WERI-Rb-1 (cell line): Measurements from ENCODE around the gene BMPR2.
"Not testable (repeated sequence)": the region's sequence is repeated elsewhere in the genome, so short reads cannot be mapped to it uniquely, and the experiment has no call there.

Source experiments
- DNase-seq: peaks from one replicate; pipeline ENCODE4 v3.0.0-alpha.2; 2020
- H3K27ac ChIP-seq: fragments of 250-450 bp; sonication (Bioruptor Pico); 2 replicates; pipeline ENCODE4 v1.5.1; 2020; ENCODE audit warnings: mild to moderate bottlenecking, moderate library complexity
- H3K27me3 ChIP-seq: fragments of 250-450 bp; sonication (Bioruptor Pico); 2 replicates; pipeline ENCODE4 v1.5.1; 2021; ENCODE audit warnings: mild to moderate bottlenecking, low read depth, moderate library complexity; ENCODE audit not compliant: insufficient read depth, severe bottlenecking
- H3K36me3 ChIP-seq: fragments of 250-450 bp; sonication (Bioruptor Pico); 2 replicates; pipeline ENCODE4 v1.5.1; 2020; ENCODE audit warnings: mild to moderate bottlenecking, moderate library complexity
- H3K4me3 ChIP-seq: 2 replicates; pipeline ENCODE4 v1.5.1; 2011; ENCODE audit warnings: low read depth, mild to moderate bottlenecking, control low read depth, low read length
- H3K9me3 ChIP-seq: fragments of 250-450 bp; sonication (Bioruptor Pico); 2 replicates; pipeline ENCODE4 v1.5.1; 2021; ENCODE audit warnings: mild to moderate bottlenecking, moderate library complexity; ENCODE audit not compliant: severe bottlenecking
- TF ChIP-seq, protein P1 (sequence below): IDR thresholded peaks from 2 replicates; pipeline ENCODE4 v1.5.1; 2011; ENCODE audit warnings: low read depth, mild to moderate bottlenecking, control low read depth, inconsistent platforms, low read length

BMPR2 gene

GRCh38 chr2:202530038-202530437, 153.9 kb downstream of the BMPR2 start:
- TF ChIP-seq, protein P1, sequence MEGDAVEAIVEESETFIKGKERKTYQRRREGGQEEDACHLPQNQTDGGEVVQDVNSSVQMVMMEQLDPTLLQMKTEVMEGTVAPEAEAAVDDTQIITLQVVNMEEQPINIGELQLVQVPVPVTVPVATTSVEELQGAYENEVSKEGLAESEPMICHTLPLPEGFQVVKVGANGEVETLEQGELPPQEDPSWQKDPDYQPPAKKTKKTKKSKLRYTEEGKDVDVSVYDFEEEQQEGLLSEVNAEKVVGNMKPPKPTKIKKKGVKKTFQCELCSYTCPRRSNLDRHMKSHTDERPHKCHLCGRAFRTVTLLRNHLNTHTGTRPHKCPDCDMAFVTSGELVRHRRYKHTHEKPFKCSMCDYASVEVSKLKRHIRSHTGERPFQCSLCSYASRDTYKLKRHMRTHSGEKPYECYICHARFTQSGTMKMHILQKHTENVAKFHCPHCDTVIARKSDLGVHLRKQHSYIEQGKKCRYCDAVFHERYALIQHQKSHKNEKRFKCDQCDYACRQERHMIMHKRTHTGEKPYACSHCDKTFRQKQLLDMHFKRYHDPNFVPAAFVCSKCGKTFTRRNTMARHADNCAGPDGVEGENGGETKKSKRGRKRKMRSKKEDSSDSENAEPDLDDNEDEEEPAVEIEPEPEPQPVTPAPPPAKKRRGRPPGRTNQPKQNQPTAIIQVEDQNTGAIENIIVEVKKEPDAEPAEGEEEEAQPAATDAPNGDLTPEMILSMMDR = no peak

GRCh38 chr2:202535290-202535689, 159.2 kb downstream of the BMPR2 start:
- peaks cover 28% of the 10 kb centered on the region for H3K36me3 ChIP-seq
- not testable (repeated sequence) for H3K27ac ChIP-seq, H3K4me3 ChIP-seq, DNase-seq, H3K9me3 ChIP-seq, H3K27me3 ChIP-seq

More at GRCh38 chr2:202530038-202530437, 153.9 kb downstream of the BMPR2 start:
- DNase-seq = no peak
- Histone ChIP-seq H3K27ac (no peak overlapping the region), H3K27me3 (no peaks in the 10 kb centered on the region), H3K36me3 (peaks cover 24% of the 10 kb centered on the region), H3K4me3 (no peak overlapping the region), H3K9me3 (no peaks in the 10 kb centered on the region)

GRCh38 chr2:202541137-202541536, 165.0 kb downstream of the BMPR2 start:
- Histone ChIP-seq H3K9me3 (no peaks in the 10 kb centered on the region), H3K36me3 (peaks cover 17% of the 10 kb centered on the region), H3K27ac (no peak overlapping the region), H3K4me3 (no peak overlapping the region), H3K27me3 (no peaks in the 10 kb centered on the region)
- TF ChIP-seq, protein P1 = no peak
- no peak for DNase-seq

GRCh38 chr2:202542142-202542541, 166.0 kb downstream of the BMPR2 start:
- Histone ChIP-seq H3K36me3 (peaks cover 15% of the 10 kb centered on the region), H3K9me3 (no peaks in the 10 kb centered on the region), H3K4me3 (no peak overlapping the region), H3K27me3 (no peaks in the 10 kb centered on the region), H3K27ac (no peak overlapping the region)
- TF ChIP-seq, protein P1 = no peak
- DNase-seq = no peak

GRCh38 chr2:202545523-202545922, 169.4 kb downstream of the BMPR2 start:
- no peaks in the 10 kb centered on the region for H3K9me3 ChIP-seq
- H3K27ac ChIP-seq = no peak overlapping the region
- peaks cover 12% of the 10 kb centered on the region for H3K36me3 ChIP-seq
- TF ChIP-seq, protein P1 = no peak
- no peak overlapping the region for H3K4me3 ChIP-seq
- no peak for DNase-seq
- no peaks in the 10 kb centered on the region for H3K27me3 ChIP-seq

- no peaks in the 10 kb centered on the region for H3K9me3 ChIP-seq
- no peaks in the 10 kb centered on the region for H3K27me3 ChIP-seq
- no peak for DNase-seq
- TF ChIP-seq, protein P1 = no peak
- H3K27ac ChIP-seq = no peak overlapping the region
- H3K36me3 ChIP-seq = peaks cover 10% of the 10 kb centered on the region
- no peak overlapping the region for H3K4me3 ChIP-seq
Measured at GRCh38 chr2:202545931-202546330, 169.8 kb downstream of the BMPR2 start.

DNA sequence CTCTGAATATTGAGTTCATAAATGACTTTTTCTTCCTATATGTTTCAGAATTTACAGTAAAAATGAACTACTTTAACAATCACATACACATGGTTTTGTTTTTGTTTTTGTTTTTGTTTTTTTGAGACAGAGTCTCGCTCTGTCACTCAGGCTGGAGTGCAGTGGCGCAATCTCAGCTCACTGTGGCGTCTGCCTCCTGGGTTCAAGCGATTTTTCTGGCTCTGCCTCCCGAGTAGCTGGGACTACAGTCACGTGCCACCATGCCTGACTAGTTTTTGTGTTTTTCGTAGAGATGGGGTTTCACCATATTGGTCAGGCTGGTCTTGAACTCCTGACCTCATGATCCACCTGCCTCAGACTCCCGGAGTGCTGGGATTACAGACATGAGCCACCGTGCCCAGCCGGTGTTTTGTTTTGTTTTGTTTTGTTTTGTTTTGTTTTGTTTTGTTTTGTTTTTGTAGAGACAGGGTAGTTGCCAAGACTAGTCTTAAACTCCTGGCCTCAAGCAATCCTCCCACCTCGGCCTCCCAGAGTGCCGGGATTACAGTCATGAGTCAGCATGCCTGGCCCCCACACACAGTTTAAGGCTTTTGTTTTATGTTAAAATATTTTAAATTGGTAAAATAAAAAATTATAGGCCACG, 170.5 kb downstream of the BMPR2 start:
- H3K9me3 ChIP-seq, DNase-seq, H3K27me3 ChIP-seq, H3K27ac ChIP-seq, H3K4me3 ChIP-seq: not testable (repeated sequence)
- peaks cover 10% of the 10 kb centered on the region for H3K36me3 ChIP-seq
